GM18870 (cell line): ENCODE measurements around the gene MTCL1.

Experiments used
- ATAC-seq: cut with Tn5 transposase; IDR thresholded peaks from one replicate; pipeline ENCODE4 v1.9.1; 2021; ENCODE audit warnings: moderate library complexity; ENCODE audit not compliant: unreplicated experiment

Gene MTCL1

DNA sequence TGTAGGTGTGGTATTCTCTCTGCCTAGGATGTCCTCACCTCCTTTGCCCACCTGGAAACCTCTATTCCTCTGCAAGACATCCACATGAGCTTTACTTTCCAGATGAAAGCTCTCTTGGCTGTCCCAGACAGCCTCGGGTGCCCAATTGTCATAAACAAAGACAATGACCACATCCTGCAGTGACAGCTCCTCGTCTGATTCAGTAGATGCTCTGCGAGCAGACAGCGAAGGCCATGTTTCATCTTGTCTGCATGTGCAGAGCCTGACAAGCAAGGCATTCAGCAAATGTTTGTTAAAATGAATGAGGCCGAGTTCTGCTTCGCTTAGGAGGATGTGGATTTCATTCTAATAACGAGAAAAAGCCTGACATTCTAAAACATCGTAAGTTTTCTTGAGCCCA, 150.9 kb downstream of the MTCL1 start:
- ATAC-seq = no peak

DNA sequence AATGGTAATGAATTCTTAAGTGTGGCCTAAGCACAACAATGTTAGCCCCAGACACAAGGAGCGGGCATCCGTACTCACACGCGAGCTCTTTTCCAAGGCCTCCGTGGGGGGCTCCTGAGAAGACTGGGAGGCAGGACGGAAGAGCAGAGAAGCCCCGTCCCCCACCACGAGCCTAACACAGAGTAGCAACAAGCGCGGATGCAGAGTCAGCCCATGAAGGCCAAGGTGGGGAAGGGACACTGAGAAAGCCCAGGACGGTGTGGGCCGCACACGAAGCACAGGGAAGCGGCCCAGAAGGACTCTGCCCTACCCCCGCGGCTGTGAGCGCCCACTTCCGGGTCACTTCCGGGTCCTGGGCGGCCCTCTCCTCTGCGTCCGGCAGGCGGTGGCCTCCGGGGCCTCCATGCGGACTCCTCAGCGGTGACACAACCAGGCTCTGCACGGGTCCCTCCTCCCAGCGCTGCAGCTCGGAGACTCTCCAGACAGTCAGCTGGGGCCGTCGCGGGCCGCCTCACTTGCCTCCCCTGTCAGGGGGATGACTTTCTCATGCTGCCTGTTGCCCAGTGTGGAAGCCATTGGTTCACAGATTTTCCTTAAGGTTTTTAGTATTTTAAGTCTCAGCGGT, 151.5 kb downstream of the MTCL1 start:
- no peak for ATAC-seq

DNA sequence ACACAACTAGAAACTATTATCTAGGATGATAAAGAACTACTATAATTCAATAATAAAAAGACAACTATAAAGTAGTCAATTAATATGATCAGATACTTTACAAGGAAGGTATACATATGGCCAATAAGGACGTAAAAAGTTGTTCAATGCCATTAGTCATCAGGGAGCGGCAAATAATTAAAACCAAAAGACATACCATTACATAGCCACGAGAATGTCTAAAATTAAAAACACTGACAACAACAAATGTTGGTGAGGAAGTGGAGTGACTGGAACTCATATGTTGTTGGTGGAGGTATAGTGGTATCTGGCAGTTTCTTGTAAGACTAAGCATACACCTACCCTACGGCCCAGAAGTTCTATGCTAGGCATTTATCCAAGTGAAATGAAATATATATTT, 152.4 kb downstream of the MTCL1 start:
- no peak for ATAC-seq

DNA sequence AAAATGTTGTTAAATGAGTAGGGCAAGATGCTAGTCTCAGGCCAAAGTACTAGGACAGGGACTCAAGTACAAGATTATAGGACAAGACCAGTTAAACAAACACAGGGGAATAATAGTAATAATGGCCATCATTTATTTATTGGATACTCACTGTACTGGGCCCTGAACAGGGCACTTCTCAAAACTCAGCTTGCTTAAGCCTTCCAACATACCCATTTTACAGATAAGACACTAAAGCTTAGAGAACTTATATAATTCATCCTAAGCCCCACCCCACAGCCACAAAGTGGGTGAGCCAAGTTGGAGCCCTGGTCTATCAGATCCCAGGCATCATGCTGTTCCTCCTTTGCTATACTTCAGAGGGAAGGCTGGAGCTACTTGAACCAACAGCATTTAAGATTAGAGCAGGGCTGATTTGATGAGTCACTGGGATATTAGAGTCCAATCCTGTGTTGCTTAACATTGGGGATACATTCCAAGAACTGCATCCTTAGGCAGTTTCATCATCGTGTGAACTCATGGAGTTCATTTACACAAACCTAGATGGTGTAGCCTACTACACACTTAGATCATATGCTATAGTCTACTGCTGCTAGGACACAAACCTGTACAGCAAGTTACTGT, 153.6 kb downstream of the MTCL1 start:
- no peak for ATAC-seq

DNA sequence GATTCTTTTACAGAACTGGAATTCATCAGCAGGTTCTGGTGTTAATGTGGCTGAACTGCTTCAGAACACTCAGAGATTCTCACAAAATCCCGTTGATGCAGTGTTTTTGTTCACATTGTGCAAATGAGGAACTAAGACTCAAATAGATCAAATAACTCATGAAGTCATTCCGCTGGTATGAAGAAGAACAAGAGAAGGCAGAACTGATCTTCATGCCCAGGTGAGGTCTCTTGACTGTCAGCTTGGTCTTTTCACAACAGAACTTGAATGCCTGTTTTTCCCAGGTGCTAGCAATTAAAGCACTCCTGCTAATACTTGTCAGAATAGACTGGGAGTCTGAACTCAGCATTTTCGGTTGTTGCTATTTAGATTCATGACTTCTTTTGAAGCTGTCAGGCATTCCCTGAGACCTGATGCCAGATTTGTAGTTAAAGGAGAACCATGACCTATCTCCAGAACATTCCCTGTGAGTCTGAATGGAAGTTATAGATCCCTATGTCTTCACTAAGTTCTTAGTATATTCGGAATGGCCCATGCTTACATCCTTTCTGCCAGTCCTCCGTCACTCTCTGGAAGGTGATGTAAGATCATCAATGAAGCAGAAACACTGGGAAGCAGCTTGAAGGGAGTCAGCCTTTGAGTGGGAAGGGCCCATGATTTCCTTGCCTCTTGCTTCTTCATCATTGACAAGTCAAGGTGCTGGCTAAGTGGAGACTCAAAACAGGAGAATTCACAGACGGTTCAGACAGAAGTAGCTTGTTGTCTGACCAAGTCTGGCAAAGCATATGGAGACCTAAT, 155.7 kb downstream of the MTCL1 start:
- no peak for ATAC-seq

DNA sequence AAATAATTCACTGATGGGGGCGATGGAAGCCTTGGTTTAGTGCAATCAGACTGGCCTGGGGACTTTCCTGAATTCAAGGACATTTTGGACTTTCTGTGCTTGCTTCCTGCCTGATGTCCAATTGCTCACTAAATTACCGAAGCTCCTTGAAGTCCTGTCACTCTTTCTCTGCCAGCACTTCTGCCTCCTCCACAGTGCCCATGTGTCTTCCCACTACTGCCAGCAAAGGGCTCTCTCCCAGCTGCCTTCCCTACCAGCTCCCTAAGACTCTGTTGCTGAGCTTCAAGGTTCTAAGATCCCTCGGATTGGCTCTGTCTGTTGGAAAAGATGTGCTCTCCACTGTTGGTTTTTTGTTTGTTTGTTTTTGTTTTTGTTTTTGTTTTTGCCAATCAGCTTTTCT, 158.1 kb downstream of the MTCL1 start:
- no peak for ATAC-seq

DNA sequence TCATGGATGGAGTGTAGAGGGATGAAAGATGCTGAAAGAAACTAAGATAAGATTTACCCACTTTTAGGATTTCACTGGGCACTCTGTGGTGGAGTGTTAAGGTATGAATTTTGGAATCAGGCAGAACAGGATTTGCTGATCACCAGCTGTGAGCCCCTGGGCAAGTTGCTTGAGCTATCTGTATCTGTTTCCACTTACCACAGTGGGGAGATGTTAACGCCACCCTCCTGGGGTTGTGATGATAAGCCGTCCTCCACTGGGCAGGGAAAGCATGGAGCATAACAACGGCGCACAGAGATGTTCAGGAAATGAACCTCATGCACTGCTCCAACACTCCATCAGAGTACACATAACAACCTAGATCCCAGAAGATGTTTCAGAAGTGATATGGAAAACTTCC, 160.6 kb downstream of the MTCL1 start:
- no peak for ATAC-seq

DNA sequence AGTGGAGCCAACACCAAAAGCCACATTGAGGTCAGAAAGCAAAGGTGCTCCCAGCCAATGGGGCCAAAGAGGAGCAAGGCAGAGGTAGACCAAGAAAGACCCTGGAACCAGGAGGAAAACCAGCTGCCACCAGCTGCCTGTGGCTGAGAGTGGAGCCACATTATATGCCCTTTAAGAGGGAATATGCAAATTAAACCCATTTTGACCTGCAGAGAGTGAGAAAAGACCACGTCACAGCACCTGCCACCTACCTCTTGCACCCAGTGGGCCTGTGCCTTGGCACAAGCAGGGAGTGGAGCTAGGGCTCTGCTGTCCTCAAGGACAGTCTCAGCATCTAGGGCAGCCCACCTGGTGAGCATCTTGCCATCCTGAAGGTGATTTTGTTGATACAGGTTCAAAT, 161.3 kb downstream of the MTCL1 start:
- ATAC-seq = no peak

DNA sequence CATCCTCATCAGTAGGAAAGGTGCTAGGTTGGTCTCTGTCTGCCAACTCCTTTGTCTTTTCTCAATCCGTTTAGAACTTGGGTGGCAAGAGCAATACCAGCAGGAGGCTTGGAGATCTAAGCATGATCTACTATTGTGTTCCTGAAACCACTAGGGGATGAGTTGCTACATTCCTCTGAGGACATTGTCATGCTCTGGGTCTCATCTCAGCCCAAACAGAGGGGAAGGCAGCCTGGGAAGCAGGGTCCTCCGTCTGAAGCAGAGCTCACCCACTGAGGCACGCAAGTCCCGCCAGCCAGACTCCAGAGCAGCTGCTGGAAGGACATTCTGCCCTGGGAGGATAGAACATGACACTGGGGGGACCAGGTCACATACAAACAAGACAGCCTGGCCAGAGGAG, 162.9 kb downstream of the MTCL1 start:
- no peak for ATAC-seq

DNA sequence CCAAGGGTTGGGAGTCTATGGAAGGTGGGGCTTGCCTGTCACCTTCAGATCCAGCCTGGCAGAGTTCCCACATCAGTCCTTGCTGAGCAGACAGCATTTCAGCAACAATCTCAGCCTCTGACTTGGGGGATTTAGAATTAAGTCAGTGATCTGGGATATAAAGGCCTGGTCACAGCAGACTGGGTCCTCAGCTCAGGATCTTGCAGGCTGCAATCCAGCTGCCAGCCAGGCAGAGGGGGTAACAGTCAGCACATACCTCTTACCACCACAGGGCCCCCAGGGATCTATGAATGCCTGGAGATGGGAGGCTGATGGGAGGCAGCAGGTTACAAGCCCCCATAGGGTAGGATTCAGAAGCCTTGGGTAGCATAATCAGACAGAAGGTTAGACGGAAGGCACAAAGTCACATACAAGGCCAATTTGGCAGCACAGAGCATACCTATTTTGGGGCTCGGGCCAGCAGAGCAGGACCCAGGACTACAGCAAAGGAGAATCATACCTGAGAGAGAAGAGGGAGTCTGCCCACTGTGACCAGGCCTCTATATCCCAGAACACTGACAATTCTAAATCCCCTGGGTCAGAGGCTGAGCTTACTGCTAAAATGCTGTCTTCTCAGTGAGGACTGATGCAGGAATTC, 163.5 kb downstream of the MTCL1 start:
- ATAC-seq = no peak

DNA sequence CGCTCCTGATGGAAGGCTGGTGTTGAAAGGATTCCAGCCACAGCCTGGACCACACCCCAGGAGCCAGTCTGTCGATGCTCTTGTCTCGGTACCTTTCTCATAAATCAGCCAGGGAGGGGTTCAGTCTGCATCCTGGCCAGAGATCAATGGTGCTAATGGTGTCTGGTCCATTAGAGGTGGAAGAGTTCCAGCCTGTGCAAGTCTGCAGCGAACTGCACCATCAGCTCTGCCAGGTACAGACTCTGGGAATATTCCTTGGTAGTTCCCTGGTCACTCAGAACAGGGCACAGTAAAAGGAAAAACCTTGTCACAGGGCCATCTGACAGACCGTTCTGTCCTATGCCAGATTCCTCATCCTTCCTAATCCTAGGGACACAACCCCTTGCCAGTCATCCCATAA, 164.3 kb downstream of the MTCL1 start:
- no peak for ATAC-seq

DNA sequence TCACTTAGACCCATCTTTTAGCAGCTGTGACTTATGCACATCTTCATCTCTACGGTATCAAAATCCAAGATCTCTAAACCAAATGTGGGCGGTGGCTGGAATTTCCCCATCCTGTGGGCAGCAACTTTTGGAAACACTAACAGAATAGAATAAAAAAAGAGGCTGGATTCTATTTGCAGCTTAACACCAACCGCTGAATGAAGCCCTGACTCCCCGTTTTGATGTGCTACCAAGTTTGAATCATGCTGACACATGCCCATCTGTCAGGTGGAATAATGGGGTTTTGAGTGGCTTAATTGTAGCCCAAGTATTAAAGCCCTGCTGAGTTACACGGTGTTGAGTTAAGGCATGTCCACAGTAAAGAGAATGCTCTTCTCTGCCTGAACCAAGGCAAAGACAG, 165.2 kb downstream of the MTCL1 start:
- ATAC-seq = no peak

DNA sequence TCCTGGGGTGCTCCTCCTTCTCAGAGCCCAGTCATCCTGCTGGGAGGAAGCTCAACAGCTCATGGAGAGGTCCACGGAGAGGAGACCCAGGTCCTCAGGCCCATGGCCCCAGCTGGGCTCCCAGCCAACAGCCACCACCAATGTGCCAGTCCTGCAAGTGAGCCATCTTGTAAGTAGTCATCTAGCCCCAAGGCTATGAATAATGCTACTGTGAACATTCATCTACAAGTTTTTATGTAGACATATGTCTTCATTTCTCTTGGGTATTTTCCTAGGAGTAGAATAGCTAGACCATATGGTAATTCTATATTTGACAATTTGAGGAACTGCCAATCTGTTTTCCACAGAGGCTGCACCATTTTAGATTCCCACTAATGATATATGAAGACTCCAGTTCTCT, 166.1 kb downstream of the MTCL1 start:
- ATAC-seq = no peak

DNA sequence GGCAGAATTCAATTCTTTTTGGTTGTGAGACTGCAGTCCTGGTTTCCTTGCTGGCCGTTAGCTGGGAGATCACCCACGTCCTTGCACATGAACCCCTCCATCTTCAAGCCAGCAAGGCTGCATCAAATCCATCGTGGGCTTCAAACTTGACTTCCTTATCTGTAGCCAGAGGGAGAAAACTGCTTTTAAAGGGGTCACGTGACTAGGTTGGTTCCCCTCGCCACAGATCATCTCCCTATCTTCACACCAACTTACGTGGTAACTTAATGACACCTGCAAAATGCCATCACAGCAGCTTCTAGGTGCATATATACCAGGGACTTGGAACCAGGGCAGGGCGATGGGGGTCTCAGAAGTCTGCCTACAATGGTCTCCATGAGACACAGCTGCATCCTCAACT, 169.5 kb downstream of the MTCL1 start:
- no peak for ATAC-seq

DNA sequence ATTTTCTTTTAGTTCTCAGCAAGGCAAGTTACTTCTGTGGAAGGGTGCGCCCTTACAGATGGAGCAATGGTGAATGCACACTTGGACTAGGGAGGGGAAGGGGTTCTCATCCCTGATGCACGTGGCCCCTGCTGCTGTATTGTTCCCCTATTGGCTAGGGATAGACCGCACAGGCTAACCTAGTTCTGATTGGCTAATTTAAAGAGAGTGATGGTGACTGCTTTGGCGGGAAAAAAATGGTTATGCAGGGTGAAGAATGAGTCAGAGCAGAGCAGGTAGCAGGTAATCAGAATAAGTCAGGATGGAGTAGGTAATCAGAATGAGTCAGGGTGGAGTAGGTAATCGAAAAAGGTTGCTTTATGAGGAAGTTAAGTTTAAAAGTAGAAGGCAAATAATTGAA, 171.5 kb downstream of the MTCL1 start:
- no peak for ATAC-seq

DNA sequence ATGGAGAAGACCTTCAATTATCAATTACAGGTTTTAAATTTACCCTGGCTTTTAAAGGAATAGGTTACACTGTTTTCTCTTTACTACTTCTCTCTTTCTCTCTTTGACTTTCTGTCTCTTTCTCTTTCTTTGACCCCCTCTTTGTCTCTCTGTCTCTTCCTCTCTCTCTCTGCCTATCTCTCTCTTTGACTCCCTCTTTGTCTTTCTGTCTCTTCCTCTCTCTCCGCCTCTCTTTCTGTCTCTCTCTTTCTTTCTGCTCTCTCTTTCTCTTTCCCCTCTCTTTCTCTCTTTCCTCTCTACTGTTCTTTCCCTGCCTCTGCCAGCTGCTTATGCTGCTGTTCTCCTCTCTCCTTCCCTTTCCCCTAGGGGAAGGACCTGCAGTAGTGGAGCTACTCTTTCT, 175.7 kb downstream of the MTCL1 start:
- no peak for ATAC-seq
